ENCODE results near the gene STAG3. TPM values are rescaled to one million over a fixed set of nuclear protein-coding genes. Genes with fewer than 3 reads are reported as not detected.
"Not testable (repeated sequence)": the region's sequence is repeated elsewhere in the genome, so short reads cannot be mapped to it uniquely, and the experiment has no call there.

The STAG3 gene
- total and polyA plus RNA-seq, 2 donors from 2014 or later: 3.4 to 3.7 TPM

DNA sequence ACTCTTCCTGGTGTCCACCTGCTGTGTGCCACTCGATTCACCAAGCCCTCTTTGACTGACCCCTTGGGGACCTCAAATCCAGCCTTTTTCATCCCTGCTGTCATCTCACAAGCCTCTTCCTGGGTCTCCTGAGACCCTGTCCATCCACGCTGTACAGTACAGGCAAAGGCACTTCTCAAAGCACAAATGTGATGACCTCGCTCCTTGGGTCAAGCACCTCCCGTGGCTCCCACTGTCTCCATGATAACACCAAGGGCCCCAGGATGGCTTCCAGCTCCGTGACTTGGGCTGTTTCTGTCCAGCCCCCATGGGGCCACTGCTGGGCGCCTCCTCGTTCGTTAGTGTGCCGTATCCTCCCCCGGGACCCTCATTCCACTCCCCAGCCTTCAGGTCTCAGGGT is 70.8 kb downstream of the STAG3 start:
- Histone ChIP-seq H3K4me1 (ENCODE audit: control insufficient read depth in 2 of 3, insufficient read depth in 2 of 3, low read depth in 1 of 3, low read length in 3 of 3) (no peaks in the 10 kb centered on the region), H3K27ac (ENCODE audit: low read depth in 2 of 2, low read length in 2 of 2) (no peak overlapping the region), H3K27me3 (ENCODE audit: control insufficient read depth, insufficient read depth, low read length) (no peaks in the 10 kb centered on the region), H3K4me3 (ENCODE audit: low read length in 3 of 3) (no peak overlapping the region), H3K9me3 (ENCODE audit: control insufficient read depth in 2 of 3, insufficient read depth in 1 of 3, low read length in 3 of 3) (no peaks in the 10 kb centered on the region), H3K9ac (ENCODE audit: low read length in 3 of 3) (no peak overlapping the region), H3K36me3 (ENCODE audit: control insufficient read depth in 2 of 3, insufficient read depth in 3 of 3, low read length in 3 of 3) (no peaks in the 10 kb centered on the region)
- TF ChIP-seq, protein P1, sequence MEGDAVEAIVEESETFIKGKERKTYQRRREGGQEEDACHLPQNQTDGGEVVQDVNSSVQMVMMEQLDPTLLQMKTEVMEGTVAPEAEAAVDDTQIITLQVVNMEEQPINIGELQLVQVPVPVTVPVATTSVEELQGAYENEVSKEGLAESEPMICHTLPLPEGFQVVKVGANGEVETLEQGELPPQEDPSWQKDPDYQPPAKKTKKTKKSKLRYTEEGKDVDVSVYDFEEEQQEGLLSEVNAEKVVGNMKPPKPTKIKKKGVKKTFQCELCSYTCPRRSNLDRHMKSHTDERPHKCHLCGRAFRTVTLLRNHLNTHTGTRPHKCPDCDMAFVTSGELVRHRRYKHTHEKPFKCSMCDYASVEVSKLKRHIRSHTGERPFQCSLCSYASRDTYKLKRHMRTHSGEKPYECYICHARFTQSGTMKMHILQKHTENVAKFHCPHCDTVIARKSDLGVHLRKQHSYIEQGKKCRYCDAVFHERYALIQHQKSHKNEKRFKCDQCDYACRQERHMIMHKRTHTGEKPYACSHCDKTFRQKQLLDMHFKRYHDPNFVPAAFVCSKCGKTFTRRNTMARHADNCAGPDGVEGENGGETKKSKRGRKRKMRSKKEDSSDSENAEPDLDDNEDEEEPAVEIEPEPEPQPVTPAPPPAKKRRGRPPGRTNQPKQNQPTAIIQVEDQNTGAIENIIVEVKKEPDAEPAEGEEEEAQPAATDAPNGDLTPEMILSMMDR (IDR thresholded peaks at IDR 0.05; ENCODE audit: borderline replicate concordance, extremely low read depth, insufficient read depth): no peak
- FAIRE-seq: no peak
- no peak for DNase-seq
- intact Hi-C loops (cut with DNase I): no loop called here

DNA sequence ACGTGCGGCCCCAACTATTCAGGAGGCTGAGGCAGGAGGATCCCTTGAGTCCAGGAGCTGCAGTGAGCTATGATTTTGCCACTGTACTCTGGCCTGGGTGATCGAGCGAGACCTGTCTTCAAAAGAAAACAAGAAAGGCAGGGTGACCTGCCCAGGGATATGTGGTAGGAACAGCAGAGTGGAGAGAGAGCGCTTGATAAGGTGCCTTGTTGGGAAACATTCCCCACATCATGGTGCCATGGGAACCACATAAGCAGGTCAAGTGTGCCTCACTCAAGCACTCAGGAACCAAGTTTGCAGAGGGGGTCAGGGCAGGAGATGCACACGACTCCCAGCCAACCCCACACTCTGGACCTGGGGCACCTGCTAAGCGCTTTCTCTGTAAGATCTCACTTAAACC is 79.3 kb downstream of the STAG3 start:
- no peak overlapping the region for H3K4me3 ChIP-seq (ENCODE audit: low read length in 3 of 3)
- H3K36me3 ChIP-seq (ENCODE audit: control insufficient read depth in 2 of 3, insufficient read depth in 3 of 3, low read length in 3 of 3): no peaks in the 10 kb centered on the region
- no peak overlapping the region for H3K27ac ChIP-seq (ENCODE audit: low read depth in 2 of 2, low read length in 2 of 2)
- intact Hi-C loops (cut with DNase I): no loop called here
- H3K9ac ChIP-seq (ENCODE audit: low read length in 3 of 3): no peak overlapping the region
- no peaks in the 10 kb centered on the region for H3K4me1 ChIP-seq (ENCODE audit: control insufficient read depth in 2 of 3, insufficient read depth in 2 of 3, low read depth in 1 of 3, low read length in 3 of 3)
- DNase-seq: no peak
- H3K27me3 ChIP-seq (ENCODE audit: control insufficient read depth, insufficient read depth, low read length): no peaks in the 10 kb centered on the region
- TF ChIP-seq, protein P1 (IDR thresholded peaks at IDR 0.05; ENCODE audit: borderline replicate concordance, extremely low read depth, insufficient read depth): no peak
- H3K9me3 ChIP-seq (ENCODE audit: control insufficient read depth in 2 of 3, insufficient read depth in 1 of 3, low read length in 3 of 3): no peaks in the 10 kb centered on the region
- no peak for FAIRE-seq

DNA sequence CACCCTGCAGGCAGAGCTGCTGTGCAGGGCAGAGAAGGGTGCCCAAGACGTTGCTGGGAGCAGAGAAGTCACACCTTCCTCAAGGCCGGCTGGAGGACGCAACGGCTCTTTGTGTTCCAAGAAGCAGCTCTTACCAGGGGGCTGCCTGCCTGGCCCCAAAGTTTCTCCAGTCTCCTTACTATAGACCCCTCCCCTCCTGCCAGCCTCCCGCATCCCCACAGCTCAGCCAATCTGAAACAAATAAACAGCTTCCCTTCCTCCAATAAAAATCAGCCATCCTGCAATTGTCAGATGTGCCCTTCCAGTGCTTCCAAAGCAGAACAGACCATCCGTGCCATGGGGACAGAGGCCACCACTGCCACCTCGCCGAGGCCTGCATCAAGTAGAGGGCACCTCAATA is 82.3 kb downstream of the STAG3 start:
- FAIRE-seq; intact Hi-C loops (cut with DNase I): not testable (repeated sequence)

GRCh38 chr7:100262896-100263295 is 85.2 kb downstream of the STAG3 start:
- H3K9ac ChIP-seq (ENCODE audit: low read length in 3 of 3); H3K9me3 ChIP-seq (ENCODE audit: control insufficient read depth in 2 of 3, insufficient read depth in 1 of 3, low read length in 3 of 3); H3K27ac ChIP-seq (ENCODE audit: low read depth in 2 of 2, low read length in 2 of 2); H3K4me3 ChIP-seq (ENCODE audit: low read length in 3 of 3); intact Hi-C loops (cut with DNase I); DNase-seq; H3K36me3 ChIP-seq (ENCODE audit: control insufficient read depth in 2 of 3, insufficient read depth in 3 of 3, low read length in 3 of 3); H3K27me3 ChIP-seq (ENCODE audit: control insufficient read depth, insufficient read depth, low read length); FAIRE-seq; H3K4me1 ChIP-seq (ENCODE audit: control insufficient read depth in 2 of 3, insufficient read depth in 2 of 3, low read depth in 1 of 3, low read length in 3 of 3): not testable (repeated sequence)

More for the DNA sequence above, 82.3 kb downstream of the STAG3 start:
- DNase-seq; H3K4me1 ChIP-seq (ENCODE audit: control insufficient read depth in 2 of 3, insufficient read depth in 2 of 3, low read depth in 1 of 3, low read length in 3 of 3); H3K4me3 ChIP-seq (ENCODE audit: low read length in 3 of 3); H3K27me3 ChIP-seq (ENCODE audit: control insufficient read depth, insufficient read depth, low read length); H3K27ac ChIP-seq (ENCODE audit: low read depth in 2 of 2, low read length in 2 of 2); H3K36me3 ChIP-seq (ENCODE audit: control insufficient read depth in 2 of 3, insufficient read depth in 3 of 3, low read length in 3 of 3); H3K9me3 ChIP-seq (ENCODE audit: control insufficient read depth in 2 of 3, insufficient read depth in 1 of 3, low read length in 3 of 3); H3K9ac ChIP-seq (ENCODE audit: low read length in 3 of 3): not testable (repeated sequence)

Small RNA genes lying within 50 kb of the gene (microRNA-seq; reads per million reads assigned to microRNA genes)
- not detected for gene MIR4658

Other genes starting within 250 kb of the STAG3 start
- gene GJC3, start 248.3 kb upstream of the STAG3 start, total RNA-seq: not detected
- 0.73 TPM for gene GJC3, start 248.3 kb upstream of the STAG3 start, polyA plus RNA-seq (ENCODE audit: insufficient read depth, low read depth, low replicate concordance)
- gene AZGP1, start 201.9 kb upstream of the STAG3 start, total RNA-seq: 10.0 TPM
- 198 TPM for gene AZGP1, start 201.9 kb upstream of the STAG3 start, polyA plus RNA-seq (ENCODE audit: insufficient read depth, low read depth, low replicate concordance)
- gene ZKSCAN1, start 162.3 kb upstream of the STAG3 start, total RNA-seq: 76.6 TPM
- gene ZKSCAN1, start 162.3 kb upstream of the STAG3 start, polyA plus RNA-seq (ENCODE audit: insufficient read depth, low read depth, low replicate concordance): 7.7 TPM
- gene ZSCAN21, start 128.1 kb upstream of the STAG3 start, total RNA-seq: 12.4 TPM
- 10.8 TPM for gene ZSCAN21, start 128.1 kb upstream of the STAG3 start, polyA plus RNA-seq (ENCODE audit: insufficient read depth, low read depth, low replicate concordance)
- gene ZNF3, start 96.2 kb upstream of the STAG3 start, total RNA-seq: 30.8 TPM
- gene ZNF3, start 96.2 kb upstream of the STAG3 start, polyA plus RNA-seq (ENCODE audit: insufficient read depth, low read depth, low replicate concordance): 15.8 TPM
- gene COPS6, start 88.9 kb upstream of the STAG3 start, total RNA-seq: 89.1 TPM
- 166 TPM for gene COPS6, start 88.9 kb upstream of the STAG3 start, polyA plus RNA-seq (ENCODE audit: insufficient read depth, low read depth, low replicate concordance)
- 47.2 TPM for gene MCM7, start 76.5 kb upstream of the STAG3 start, total RNA-seq
- 21.0 TPM for gene MCM7, start 76.5 kb upstream of the STAG3 start, polyA plus RNA-seq (ENCODE audit: insufficient read depth, low read depth, low replicate concordance)
- gene AP4M1, start 76.3 kb upstream of the STAG3 start, total RNA-seq: 22.8 TPM
- gene AP4M1, start 76.3 kb upstream of the STAG3 start, polyA plus RNA-seq (ENCODE audit: insufficient read depth, low read depth, low replicate concordance): 16.4 TPM
- gene TAF6, start 58.6 kb upstream of the STAG3 start, total RNA-seq: 62.7 TPM
- 41.3 TPM for gene TAF6, start 58.6 kb upstream of the STAG3 start, polyA plus RNA-seq (ENCODE audit: insufficient read depth, low read depth, low replicate concordance)
- 11.6 TPM for gene CNPY4, start 58.3 kb upstream of the STAG3 start, total RNA-seq
- 22.0 TPM for gene CNPY4, start 58.3 kb upstream of the STAG3 start, polyA plus RNA-seq (ENCODE audit: insufficient read depth, low read depth, low replicate concordance)
- gene MBLAC1, start 51.0 kb upstream of the STAG3 start, total RNA-seq: 2.4 TPM
- 3.7 TPM for gene MBLAC1, start 51.0 kb upstream of the STAG3 start, polyA plus RNA-seq (ENCODE audit: insufficient read depth, low read depth, low replicate concordance)
- gene LAMTOR4, start 29.0 kb upstream of the STAG3 start, total RNA-seq: 122 TPM
- 470 TPM for gene LAMTOR4, start 29.0 kb upstream of the STAG3 start, polyA plus RNA-seq (ENCODE audit: insufficient read depth, low read depth, low replicate concordance)
- 27.1 TPM for gene TRAPPC14, start 19.2 kb upstream of the STAG3 start, total RNA-seq
- 14.8 TPM for gene TRAPPC14, start 19.2 kb upstream of the STAG3 start, polyA plus RNA-seq (ENCODE audit: insufficient read depth, low read depth, low replicate concordance)
- gene GAL3ST4, start 9.3 kb upstream of the STAG3 start, total RNA-seq: 3.2 TPM
- 1.2 TPM for gene GAL3ST4, start 9.3 kb upstream of the STAG3 start, polyA plus RNA-seq (ENCODE audit: insufficient read depth, low read depth, low replicate concordance)
- gene GPC2, start 537 bp upstream of the STAG3 start, total RNA-seq: 1.8 TPM
- 0.73 TPM for gene GPC2, start 537 bp upstream of the STAG3 start, polyA plus RNA-seq (ENCODE audit: insufficient read depth, low read depth, low replicate concordance)
- 3.2 TPM for gene PVRIG, start 42.0 kb downstream of the STAG3 start, total RNA-seq
- not detected for gene PVRIG, start 42.0 kb downstream of the STAG3 start, polyA plus RNA-seq (ENCODE audit: insufficient read depth, low read depth, low replicate concordance)
- not detected for gene SPDYE3, start 129.8 kb downstream of the STAG3 start, total RNA-seq
- gene SPDYE3, start 129.8 kb downstream of the STAG3 start, polyA plus RNA-seq (ENCODE audit: insufficient read depth, low read depth, low replicate concordance): not detected
- gene PILRB, start 180.2 kb downstream of the STAG3 start, total RNA-seq: 76.4 TPM
- gene PILRB, start 180.2 kb downstream of the STAG3 start, polyA plus RNA-seq (ENCODE audit: insufficient read depth, low read depth, low replicate concordance): 45.0 TPM
- 18.8 TPM for gene PILRA, start 195.6 kb downstream of the STAG3 start, total RNA-seq
- 15.4 TPM for gene PILRA, start 195.6 kb downstream of the STAG3 start, polyA plus RNA-seq (ENCODE audit: insufficient read depth, low read depth, low replicate concordance)

Data from kidney (tissue), 14 donors.